HepG2 (cell line): Measurements from ENCODE around the gene SERINC2. TPM values are rescaled to one million over a fixed set of nuclear protein-coding genes. Genes with fewer than 3 reads are reported as not detected.

ENCODE experiments used
- ATF7 ChIP-seq, 2 experiments: fragments of 450-650 bp in 1 of 2; sonication (generic) in 1 of 2; formaldehyde crosslinking in 1 of 2; IDR thresholded peaks; 2 replicates each; pipeline versions ENCODE4 v1.4.0 to v1.6.1; 2016 to 2020; ENCODE audit warnings: antibody characterized with exemption in 1 of 2, mild to moderate bottlenecking in 1 of 2, missing genetic modification reagents in 1 of 2
- FOXA1 ChIP-seq, 2 experiments: fragments of 450-650 bp in 1 of 2; sonication (generic) in 1 of 2; formaldehyde crosslinking in 1 of 2; IDR thresholded peaks; 2 replicates each; pipeline versions ENCODE4 v1.4.0 to v1.6.1; 2016 to 2020; ENCODE audit warnings: missing genetic modification reagents in 1 of 2
- HNF4G ChIP-seq, 2 experiments: sonication (generic) in 1 of 2; formaldehyde crosslinking in 1 of 2; IDR thresholded peaks; 2 replicates each; pipeline versions ENCODE4 v1.4.0 to v1.6.1; 2011 to 2020; ENCODE audit warnings: borderline replicate concordance in 2 of 2, low read depth in 2 of 2, mild to moderate bottlenecking in 2 of 2, low read length in 1 of 2, missing genetic modification reagents in 1 of 2, moderate library complexity in 1 of 2
- KDM4B ChIP-seq: sonication (generic); formaldehyde crosslinking; IDR thresholded peaks from 2 replicates; pipeline ENCODE4 v1.4.0; 2020; ENCODE audit warnings: missing genetic modification reagents
- KLF13 ChIP-seq: sonication (generic); formaldehyde crosslinking; IDR thresholded peaks from 2 replicates; pipeline ENCODE4 v1.4.0; 2020; ENCODE audit warnings: mild to moderate bottlenecking, missing genetic modification reagents
- NONO ChIP-seq, 2 experiments: fragments of 450-650 bp in 1 of 2; sonication (generic) in 1 of 2; formaldehyde crosslinking in 1 of 2; IDR thresholded peaks in 1 of 2; conservative IDR thresholded peaks in 1 of 2; 2 replicates each; pipeline versions ENCODE4 v1.6.1 to v1.8.0; 2017 to 2022; ENCODE audit warnings: mild to moderate bottlenecking in 1 of 2, missing genetic modification reagents in 1 of 2, moderate library complexity in 1 of 2
- POGZ ChIP-seq: sonication (generic); formaldehyde crosslinking; IDR thresholded peaks from 2 replicates; pipeline ENCODE4 v1.4.0; 2020; ENCODE audit warnings: mild to moderate bottlenecking, missing genetic modification reagents
- RCOR2 ChIP-seq: IDR thresholded peaks from 2 replicates; pipeline ENCODE4 v1.6.1; 2016; ENCODE audit warnings: missing biosample characterization, missing genetic modification reagents
- RXRA ChIP-seq: sonication (generic); formaldehyde crosslinking; IDR thresholded peaks from 2 replicates; pipeline ENCODE4 v1.5.1; 2020; ENCODE audit warnings: missing genetic modification reagents
- ZNF720 ChIP-seq: sonication (generic); formaldehyde crosslinking; IDR thresholded peaks from 2 replicates; pipeline ENCODE4 v1.4.0; 2020; ENCODE audit warnings: missing genetic modification reagents
- ZNF747 ChIP-seq: sonication (generic); formaldehyde crosslinking; IDR thresholded peaks from 2 replicates; pipeline ENCODE4 v1.8.1; 2023; ENCODE audit warnings: missing genetic modification reagents, mild to moderate bottlenecking, borderline replicate concordance
- ZNF839 ChIP-seq: sonication (generic); formaldehyde crosslinking; IDR thresholded peaks from 2 replicates; pipeline ENCODE4 v1.4.0; 2020; ENCODE audit warnings: missing genetic modification reagents, mild to moderate bottlenecking, borderline replicate concordance
- polyA plus RNA-seq, 8 experiments: library from polyadenylated mRNA; depleted of rRNA in 3 of 8; stranded (reverse) in 7 of 8; unstranded in 1 of 8; fragments of >200 nt; fragmentation: Illumina TruSeq in 4 of 8; extraction: Trizol in 4 of 8; gene quantifications; 2 replicates each; pipeline versions ENCODE4 v1.2.1 to v1.2.3, GENCODE V29; 2011 to 2016; ENCODE audit warnings: low read depth in 4 of 8, missing spikeins in 1 of 8, mixed read lengths in 1 of 8; ENCODE audit not compliant: insufficient read depth in 1 of 8
- total RNA-seq, 5 experiments: library from RNA; depleted of rRNA; stranded (reverse); fragments of >200 nt; fragmentation: Illumina TruSeq; extraction: Trizol; gene quantifications; 2 replicates each; pipeline ENCODE4 v1.2.3, GENCODE V29; 2016; ENCODE audit warnings: low read depth in 1 of 5
- TF ChIP-seq, protein P1 (sequence below): sonication (generic); formaldehyde crosslinking; IDR thresholded peaks from 2 replicates; pipeline ENCODE4 v1.5.1; 2020; ENCODE audit warnings: missing genetic modification reagents, mild to moderate bottlenecking, borderline replicate concordance
- TF ChIP-seq, protein P2 (sequence below): sonication (generic); formaldehyde crosslinking; IDR thresholded peaks from 2 replicates; pipeline ENCODE4 v1.4.0; 2020; ENCODE audit warnings: missing genetic modification reagents
- TF ChIP-seq, protein P3 (sequence below): sonication (generic); formaldehyde crosslinking; IDR thresholded peaks from 2 replicates; pipeline ENCODE4 v1.4.0; 2020; ENCODE audit warnings: mild to moderate bottlenecking, missing genetic modification reagents, borderline replicate concordance
- TF ChIP-seq, protein P4 (sequence below): sonication (generic); formaldehyde crosslinking; IDR thresholded peaks from 2 replicates; pipeline ENCODE4 v1.4.0; 2020; ENCODE audit warnings: missing genetic modification reagents

Gene SERINC2
- total and polyA plus RNA-seq, 2 of the 13 experiments (the other 11 are each of a cell fraction or from before 2014, with no cell fraction given): 4.8 to 126 TPM

DNA sequence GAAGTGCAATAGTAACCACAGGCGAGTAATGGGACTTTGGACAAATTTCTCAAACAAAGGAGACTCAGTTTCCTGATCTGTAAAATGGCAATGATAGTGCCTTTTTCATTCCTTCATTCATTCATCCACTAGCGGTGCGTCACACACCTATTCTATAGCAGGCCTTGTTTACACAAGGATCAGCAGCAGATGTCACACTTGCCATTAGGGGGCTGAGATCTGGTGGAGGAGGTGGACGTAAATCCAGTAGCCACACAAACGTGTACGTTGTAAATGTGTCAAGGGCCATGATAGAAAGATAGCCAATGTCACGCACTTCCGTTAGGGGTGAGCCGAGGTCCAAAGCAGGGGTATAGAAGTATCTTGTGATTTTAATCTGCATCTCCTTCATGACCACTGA, 34.2 kb downstream of the SERINC2 start (continued):
- TF ChIP-seq, protein P1, sequence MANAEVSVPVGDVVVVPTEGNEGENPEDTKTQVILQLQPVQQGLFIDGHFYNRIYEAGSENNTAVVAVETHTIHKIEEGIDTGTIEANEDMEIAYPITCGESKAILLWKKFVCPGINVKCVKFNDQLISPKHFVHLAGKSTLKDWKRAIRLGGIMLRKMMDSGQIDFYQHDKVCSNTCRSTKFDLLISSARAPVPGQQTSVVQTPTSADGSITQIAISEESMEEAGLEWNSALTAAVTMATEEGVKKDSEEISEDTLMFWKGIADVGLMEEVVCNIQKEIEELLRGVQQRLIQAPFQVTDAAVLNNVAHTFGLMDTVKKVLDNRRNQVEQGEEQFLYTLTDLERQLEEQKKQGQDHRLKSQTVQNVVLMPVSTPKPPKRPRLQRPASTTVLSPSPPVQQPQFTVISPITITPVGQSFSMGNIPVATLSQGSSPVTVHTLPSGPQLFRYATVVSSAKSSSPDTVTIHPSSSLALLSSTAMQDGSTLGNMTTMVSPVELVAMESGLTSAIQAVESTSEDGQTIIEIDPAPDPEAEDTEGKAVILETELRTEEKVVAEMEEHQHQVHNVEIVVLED: no peak
- TF ChIP-seq HNF4G (IDR thresholded peaks at IDR 0.05; ENCODE audit: borderline replicate concordance, low read depth, low read length) (no peak), HNF4G (CRISPR knock-in tag; IDR thresholded peaks at IDR 0.05; ENCODE audit: borderline replicate concordance, low read depth) (no peak), ATF7 (IDR thresholded peaks at IDR 0.05) (no peak), ATF7 (CRISPR knock-in tag; IDR thresholded peaks at IDR 0.05) (no peak), ZNF747 (CRISPR knock-in tag) (no peak), RXRA (no peak; the same call in 1 of the 2 replicates), KDM4B (CRISPR knock-in tag) (no peak), KLF13 (CRISPR knock-in tag) (no peak), RCOR2 (0 out of 2 replicates have a peak, but pooled peaks have one; percentile 35), POGZ (peak; percentile 30; the same call in 1 of the 2 replicates), ZNF839 (CRISPR knock-in tag) (no peak), ZNF720 (CRISPR knock-in tag) (no peak), FOXA1 (IDR thresholded peaks at IDR 0.05) (no peak), FOXA1 (CRISPR knock-in tag; IDR thresholded peaks at IDR 0.05) (peak; percentile 98), NONO (IDR thresholded peaks at IDR 0.05) (no peak), NONO (CRISPR knock-in tag; conservative IDR thresholded peaks at IDR 0.05) (no peak)
- TF ChIP-seq, protein P2, sequence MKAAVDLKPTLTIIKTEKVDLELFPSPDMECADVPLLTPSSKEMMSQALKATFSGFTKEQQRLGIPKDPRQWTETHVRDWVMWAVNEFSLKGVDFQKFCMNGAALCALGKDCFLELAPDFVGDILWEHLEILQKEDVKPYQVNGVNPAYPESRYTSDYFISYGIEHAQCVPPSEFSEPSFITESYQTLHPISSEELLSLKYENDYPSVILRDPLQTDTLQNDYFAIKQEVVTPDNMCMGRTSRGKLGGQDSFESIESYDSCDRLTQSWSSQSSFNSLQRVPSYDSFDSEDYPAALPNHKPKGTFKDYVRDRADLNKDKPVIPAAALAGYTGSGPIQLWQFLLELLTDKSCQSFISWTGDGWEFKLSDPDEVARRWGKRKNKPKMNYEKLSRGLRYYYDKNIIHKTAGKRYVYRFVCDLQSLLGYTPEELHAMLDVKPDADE (CRISPR knock-in tag): no peak
- TF ChIP-seq, protein P3, sequence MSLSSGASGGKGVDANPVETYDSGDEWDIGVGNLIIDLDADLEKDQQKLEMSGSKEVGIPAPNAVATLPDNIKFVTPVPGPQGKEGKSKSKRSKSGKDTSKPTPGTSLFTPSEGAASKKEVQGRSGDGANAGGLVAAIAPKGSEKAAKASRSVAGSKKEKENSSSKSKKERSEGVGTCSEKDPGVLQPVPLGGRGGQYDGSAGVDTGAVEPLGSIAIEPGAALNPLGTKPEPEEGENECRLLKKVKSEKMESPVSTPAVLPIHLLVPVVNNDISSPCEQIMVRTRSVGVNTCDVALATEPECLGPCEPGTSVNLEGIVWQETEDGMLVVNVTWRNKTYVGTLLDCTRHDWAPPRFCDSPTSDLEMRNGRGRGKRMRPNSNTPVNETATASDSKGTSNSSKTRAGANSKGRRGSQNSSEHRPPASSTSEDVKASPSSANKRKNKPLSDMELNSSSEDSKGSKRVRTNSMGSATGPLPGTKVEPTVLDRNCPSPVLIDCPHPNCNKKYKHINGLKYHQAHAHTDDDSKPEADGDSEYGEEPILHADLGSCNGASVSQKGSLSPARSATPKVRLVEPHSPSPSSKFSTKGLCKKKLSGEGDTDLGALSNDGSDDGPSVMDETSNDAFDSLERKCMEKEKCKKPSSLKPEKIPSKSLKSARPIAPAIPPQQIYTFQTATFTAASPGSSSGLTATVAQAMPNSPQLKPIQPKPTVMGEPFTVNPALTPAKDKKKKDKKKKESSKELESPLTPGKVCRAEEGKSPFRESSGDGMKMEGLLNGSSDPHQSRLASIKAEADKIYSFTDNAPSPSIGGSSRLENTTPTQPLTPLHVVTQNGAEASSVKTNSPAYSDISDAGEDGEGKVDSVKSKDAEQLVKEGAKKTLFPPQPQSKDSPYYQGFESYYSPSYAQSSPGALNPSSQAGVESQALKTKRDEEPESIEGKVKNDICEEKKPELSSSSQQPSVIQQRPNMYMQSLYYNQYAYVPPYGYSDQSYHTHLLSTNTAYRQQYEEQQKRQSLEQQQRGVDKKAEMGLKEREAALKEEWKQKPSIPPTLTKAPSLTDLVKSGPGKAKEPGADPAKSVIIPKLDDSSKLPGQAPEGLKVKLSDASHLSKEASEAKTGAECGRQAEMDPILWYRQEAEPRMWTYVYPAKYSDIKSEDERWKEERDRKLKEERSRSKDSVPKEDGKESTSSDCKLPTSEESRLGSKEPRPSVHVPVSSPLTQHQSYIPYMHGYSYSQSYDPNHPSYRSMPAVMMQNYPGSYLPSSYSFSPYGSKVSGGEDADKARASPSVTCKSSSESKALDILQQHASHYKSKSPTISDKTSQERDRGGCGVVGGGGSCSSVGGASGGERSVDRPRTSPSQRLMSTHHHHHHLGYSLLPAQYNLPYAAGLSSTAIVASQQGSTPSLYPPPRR (CRISPR knock-in tag): no peak
- TF ChIP-seq, protein P4, sequence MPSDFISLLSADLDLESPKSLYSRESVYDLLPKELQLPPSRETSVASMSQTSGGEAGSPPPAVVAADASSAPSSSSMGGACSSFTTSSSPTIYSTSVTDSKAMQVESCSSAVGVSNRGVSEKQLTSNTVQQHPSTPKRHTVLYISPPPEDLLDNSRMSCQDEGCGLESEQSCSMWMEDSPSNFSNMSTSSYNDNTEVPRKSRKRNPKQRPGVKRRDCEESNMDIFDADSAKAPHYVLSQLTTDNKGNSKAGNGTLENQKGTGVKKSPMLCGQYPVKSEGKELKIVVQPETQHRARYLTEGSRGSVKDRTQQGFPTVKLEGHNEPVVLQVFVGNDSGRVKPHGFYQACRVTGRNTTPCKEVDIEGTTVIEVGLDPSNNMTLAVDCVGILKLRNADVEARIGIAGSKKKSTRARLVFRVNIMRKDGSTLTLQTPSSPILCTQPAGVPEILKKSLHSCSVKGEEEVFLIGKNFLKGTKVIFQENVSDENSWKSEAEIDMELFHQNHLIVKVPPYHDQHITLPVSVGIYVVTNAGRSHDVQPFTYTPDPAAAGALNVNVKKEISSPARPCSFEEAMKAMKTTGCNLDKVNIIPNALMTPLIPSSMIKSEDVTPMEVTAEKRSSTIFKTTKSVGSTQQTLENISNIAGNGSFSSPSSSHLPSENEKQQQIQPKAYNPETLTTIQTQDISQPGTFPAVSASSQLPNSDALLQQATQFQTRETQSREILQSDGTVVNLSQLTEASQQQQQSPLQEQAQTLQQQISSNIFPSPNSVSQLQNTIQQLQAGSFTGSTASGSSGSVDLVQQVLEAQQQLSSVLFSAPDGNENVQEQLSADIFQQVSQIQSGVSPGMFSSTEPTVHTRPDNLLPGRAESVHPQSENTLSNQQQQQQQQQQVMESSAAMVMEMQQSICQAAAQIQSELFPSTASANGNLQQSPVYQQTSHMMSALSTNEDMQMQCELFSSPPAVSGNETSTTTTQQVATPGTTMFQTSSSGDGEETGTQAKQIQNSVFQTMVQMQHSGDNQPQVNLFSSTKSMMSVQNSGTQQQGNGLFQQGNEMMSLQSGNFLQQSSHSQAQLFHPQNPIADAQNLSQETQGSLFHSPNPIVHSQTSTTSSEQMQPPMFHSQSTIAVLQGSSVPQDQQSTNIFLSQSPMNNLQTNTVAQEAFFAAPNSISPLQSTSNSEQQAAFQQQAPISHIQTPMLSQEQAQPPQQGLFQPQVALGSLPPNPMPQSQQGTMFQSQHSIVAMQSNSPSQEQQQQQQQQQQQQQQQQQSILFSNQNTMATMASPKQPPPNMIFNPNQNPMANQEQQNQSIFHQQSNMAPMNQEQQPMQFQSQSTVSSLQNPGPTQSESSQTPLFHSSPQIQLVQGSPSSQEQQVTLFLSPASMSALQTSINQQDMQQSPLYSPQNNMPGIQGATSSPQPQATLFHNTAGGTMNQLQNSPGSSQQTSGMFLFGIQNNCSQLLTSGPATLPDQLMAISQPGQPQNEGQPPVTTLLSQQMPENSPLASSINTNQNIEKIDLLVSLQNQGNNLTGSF (CRISPR knock-in tag): no peak
